ENCODE results near the gene STAP2.
"Not testable (repeated sequence)": the region's sequence is repeated elsewhere in the genome, so short reads cannot be mapped to it uniquely, and the experiment has no call there.

Gene STAP2

DNA sequence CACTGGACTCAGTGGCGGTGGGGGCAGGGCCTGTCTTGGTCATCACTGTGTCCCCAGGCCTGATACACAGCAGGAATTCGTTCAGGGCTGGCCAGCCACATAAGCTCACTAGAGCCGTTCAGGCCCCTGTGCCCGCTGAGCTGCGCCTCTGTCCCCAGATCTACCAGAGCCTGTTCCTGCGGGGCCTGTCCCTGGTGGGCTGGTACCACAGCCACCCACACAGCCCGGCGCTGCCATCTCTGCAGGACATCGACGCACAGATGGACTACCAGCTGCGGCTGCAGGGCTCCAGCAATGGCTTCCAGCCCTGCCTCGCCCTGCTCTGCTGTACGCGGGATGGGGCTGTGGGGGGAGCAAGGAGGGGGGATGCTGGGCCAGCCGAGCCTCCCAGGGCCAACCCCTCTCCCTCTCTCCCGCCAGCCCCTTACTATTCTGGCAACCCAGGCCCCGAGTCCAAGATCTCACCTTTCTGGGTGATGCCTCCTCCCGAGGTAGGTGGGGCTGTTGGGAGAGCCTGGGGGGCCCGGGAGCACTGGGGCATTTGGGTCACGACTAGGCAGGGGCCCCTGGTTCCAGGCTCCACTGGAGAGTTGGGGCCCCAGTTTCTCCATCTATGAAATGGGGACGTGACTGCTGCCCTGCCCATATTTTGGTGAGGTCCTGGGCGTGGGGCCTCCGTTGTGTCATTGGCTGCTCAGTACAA is 18.6 kb upstream of the STAP2 start:
- no peak for DNase-seq

DNA sequence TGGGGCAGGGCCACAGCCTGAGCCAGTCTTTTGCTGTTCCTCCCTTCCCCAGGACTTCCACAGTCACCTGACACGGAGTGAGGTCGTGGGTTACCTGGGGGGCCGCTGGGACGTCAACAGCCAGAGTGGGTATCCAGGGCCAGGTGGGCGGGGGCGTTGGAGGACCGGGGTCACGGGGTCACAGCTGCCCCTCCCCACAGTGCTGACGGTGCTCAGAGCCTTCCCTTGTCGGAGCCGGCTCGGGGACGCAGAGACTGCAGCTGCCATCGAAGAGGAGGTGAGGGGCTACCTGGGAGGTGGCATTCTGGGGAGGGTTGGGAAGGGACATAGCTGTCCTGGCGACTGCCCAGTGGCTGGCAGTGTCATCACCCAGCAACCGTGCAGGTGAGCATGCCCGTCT is 16.3 kb upstream of the STAP2 start:
- no peak for DNase-seq

DNA sequence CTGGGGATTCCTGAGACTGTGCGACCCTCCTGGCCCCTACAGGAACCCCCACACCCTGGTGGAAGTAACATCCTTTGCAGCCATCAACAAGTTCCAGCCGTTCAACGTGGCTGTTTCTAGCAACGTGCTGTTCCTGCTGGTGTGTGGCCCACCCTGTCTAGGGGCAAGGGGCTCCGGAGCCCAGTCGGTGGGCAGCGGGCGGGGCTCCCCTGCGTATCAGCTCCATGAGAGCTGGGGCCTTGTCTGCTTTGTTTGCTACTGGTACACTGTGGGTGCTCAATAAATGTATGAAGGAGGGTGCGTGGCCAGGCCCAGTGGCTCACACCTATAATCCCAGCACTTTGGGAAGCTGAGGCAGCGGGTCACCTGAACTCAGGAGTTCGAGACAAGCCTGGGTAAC is 15.7 kb upstream of the STAP2 start:
- no peak for DNase-seq

DNA sequence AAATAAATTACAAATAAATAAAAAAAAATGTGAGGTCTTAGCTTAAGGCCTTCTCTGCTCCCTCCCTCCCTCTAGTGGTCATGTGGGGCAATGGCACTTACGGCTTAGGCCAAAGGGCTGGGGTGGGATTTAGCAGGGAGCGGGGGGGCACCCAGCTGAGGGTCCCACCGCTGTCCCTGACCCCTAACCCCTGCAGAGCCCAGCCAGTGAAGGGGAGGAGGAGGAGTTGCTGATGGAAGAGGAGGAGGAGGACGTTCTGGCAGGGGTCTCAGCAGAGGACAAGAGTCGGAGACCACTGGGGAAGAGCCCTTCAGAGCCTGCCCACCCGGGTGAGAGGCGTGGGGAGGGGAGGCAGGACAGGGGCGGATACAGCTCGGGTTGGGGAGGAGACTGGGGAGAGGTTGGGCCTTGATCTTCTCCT is 14.1 kb upstream of the STAP2 start:
- DNase-seq, result peak; percentile 11

DNA sequence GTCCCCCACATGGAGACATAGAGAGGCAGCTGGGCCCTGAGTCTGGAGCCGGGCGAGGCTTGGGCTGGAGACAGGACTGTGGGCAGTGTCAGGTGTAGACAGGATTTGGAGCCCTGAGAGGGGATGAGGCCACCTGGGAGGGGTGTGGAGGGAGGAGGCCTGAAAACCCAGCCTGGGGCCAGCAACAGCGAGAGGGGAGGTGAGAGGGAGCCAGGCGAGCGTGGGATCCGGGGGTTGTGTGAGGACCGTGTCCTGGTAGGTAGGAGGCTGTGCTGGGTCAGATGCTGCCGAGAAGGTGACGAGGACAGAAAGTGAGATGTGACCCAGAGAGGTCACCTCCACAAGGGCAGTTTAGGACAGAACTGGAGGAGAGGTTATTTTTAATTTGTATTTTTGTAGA is 12.1 kb upstream of the STAP2 start:
- DNase-seq, result no peak

DNA sequence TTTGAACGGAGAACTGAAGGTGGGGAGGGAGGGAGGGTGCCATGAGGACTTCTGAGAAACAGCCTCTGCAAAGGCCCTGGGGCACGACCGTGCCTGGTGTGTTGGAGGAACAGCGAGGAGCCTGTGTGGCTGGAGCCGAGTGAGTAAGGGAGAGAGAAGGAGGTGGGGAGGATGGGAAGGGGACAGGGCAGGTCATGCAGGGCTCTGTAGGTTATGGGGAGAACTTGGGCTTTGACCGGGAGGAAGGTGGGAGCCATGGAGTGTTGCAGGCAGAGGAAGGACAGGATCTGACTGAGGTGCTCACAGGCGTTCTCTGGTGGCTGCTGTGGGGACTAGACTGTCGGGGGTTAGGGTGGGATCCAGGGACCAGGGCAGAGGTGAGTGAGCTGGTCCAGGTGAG is 11.5 kb upstream of the STAP2 start:
- DNase-seq, result no peak

DNA sequence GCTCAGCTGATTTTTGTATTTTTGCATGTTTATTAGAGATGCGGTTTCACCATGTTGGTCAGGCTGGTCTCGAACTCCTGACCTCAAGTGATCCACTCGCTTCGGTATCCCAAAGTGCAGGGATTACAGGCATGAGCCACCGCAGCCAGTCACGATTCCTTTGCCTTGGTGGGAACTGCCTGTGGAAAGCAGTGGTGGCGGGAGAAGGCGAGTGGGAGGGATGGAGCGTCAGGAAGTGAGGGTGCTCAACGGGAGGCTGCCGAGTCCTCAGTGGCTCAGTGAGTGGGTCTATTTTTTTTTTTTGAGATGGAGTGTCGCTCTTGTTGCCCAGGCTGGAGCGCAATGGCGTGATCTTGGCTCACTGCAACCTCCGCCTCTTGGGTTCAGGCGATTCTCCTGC is 10.6 kb upstream of the STAP2 start:
- not testable (repeated sequence) for DNase-seq

DNA sequence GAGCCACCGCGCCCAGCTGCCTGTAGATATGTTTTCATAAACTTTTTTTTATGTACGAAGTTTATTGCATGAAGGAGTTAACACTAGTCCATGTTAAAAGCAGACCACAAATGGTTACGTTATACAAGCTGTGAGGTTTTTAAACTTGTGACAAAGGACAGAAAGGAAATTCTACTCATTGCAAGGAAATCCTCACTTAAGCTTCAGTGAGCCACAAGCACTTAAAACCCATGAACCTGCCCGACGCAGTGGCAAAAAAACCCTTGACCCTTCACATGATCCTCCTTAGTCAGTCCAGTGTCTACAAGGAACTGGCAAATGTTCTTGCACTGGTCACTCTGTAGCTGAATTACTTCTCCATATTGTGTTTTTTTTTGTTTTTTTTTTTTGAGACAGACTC is 8.9 kb upstream of the STAP2 start:
- no peak for DNase-seq

DNA sequence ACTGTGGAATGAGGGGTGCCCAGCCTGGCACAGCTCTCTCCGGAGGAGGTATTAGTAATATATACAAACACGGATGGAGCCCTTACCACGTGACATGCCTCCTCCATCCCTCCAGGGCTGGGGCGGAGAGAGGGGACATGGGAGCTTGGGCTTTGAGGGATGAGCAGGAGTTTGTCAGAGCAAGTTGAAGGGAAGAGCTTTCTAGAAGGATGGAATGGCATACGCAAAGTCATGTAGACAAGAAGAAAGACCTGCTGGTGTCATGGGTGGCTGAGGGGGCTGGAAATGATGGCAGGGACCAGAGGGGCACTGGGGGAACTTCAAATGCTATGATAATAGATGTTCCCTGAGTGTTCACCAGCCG is 7.4 kb upstream of the STAP2 start:
- DNase-seq, result no peak

DNA sequence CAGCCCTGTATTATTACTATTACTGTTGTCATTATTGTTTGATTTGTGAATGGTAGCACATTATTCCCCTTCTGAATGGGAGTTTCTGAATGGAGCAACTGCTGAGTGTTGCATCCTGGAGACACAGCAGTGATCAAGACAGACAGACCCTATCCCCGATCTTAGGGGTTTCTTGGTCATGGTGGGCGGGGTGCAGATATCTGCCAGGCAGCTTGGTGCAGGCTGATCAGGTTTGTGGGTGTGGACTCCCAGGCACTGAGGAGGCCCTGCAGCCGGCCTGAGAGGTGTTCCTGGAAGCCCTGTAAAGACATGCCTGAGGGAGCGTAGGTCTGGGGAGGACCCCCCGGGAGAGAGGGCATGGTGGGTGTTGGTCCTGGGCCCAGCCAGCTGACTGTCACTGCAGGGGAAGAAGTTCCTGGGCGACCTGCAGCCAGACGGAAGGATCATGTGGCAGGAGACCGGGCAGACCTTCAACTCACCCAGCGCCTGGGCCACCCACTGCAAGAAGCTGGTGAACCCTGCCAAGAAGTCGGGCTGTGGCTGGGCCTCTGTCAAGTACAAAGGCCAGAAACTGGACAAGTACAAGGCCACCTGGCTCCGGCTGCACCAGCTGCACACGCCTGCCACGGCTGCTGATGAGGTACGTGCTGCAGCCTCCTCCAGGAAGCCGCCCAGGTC is 6.9 kb upstream of the STAP2 start:
- no peak for DNase-seq

DNA sequence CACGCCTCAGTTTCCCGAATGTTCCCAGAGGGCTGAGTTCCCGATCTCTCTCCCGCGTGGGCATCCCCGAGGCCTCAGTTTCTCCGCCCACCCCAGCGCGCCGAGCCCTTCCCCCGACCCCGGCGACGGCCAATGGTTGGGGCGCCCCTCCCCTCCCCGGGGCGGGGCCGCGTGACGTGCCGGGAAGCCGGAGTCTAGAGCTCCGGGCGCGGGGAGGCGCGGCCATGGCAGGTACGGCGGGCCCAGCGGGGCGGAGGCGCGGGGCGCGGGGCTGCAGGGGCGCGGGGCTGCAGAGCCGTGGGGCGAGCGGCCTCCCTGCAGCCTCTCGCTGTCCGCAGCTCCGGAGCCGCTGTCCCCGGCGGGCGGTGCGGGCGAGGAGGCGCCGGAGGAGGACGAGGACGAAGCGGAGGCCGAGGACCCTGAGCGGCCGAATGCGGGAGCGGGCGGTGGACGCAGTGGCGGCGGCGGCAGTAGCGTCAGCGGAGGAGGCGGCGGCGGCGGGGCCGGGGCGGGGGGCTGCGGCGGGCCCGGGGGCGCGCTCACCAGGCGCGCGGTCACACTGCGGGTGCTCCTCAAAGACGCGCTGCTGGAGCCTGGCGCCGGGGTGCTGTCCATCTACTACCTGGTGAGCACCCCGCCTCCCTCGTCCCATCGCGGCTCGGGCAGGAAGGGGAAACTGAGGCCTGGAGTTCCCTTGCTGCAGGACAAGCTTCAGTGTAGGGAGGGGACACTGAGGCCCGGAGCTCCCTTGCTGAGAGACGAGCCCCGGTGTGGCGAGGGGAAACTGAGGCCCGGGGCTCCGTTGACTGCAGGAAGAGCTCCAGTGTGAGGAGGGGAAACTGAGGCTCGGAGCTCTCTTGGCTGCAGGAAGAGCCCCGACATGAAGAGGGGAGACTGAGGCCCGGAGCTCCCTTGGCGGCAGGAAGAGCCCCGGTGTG is 5.0 kb upstream of the STAP2 start, which contains the start of gene MPND:
Gene MPND (plus strand): TSS at position 193 of the 938 bp plus-strand sequence. CDS start 32 bp downstream, at position 225.
- DNase-seq, result peak; percentile 53

DNA sequence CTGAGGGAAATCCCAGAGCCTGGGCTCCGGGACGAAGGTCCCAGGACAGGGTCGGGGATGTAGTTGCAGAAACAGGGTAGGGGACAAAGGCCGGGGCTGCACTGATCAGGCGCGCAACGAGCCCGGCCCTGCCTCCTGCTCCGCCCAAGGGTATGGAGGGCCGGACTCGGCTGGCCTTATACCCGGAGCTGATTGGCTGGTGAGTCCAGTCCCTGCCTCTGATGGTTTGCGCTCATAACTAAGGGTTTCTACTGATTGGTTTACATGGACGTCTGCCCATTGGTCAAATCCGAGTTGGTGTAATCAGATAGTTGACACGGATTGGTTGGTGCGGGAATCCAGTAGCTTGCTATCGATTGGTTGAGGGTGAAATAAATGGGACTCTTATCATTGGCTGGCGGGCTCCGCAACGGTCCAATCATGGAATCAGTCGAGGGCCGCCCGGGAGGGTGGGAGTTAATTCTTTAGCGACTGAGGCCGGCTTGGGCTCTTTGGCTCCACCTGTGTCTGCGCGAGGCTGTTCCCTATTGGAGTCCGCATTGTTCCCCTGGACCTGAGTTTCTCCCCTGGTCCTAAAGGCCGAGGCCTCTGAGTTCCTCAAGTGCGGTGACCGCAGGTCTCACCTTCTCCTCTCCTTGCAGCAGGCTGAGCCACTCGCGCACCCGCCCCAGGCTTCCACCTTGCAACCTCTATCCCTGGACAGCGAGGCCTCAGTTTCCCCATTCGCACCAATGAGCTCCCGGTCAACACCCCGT is 4.2 kb upstream of the STAP2 start:
- DNase-seq, result peak; percentile 96

DNA sequence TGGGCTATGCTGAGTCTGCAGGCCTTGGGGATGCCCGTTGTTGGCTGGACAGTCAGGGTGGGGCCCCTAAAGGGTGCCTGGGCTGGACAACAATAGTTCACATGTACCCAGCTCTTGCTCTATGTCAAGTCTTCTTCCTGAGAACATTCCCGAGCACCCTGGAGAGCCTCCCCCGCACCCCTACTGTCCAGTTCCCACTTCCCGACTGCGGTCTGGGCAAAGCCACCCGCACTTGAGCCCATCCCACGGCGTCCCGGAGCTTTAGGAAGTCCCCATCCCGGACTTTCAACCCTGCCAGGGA is 3.6 kb upstream of the STAP2 start:
- DNase-seq, result no peak

DNA sequence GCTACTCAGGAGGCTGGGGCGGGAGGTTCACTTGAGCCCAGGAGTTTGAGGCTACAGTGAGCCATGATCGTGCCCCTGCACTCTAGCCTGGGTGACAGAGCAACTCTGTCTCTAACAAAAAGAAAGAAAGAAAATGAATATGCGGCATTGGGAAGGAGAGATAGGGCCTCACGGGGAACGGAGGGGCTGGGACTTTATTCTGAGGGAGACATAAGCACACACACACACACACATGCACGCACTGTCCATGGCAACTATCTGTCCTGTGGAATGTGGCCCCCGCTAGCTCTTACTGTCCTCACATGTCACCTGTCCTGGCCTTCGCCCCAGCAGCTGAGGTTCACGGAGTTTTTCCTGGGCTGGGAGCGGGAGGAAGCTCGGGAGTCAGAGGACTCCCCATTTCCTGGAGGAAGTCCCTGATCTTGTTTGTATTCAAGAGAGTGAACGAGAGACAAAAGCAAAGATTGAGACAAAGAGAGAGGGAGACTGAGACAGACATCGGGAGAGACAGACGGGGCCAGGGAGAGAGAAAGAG is 654 bp downstream of the STAP2 start:
- no peak for DNase-seq

DNA sequence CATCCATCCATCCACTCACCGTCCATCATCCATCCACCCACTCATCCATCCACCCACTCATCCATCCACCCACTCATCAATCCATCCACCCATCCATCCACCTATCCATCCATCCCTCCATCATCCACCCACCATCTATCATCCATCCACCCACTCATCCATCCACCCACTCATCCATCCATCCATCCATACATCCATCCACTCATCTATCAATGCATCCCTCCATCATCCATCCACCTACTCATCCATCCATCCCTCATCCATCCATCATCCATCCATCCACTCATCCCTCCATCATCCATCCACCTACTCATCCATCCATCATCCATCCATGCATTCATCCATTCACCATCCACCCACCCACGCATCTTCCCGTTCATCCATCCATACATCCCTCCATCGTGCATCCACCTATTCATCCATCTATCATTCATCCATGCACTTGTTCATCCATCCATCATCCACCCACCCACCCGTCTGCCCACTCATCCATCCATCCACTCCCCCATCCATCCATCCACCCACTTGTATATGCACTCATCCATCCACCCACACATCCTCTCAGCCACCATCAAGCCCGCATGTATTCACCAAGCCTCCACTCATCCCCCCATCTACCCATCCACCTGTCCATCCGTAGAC is 3.6 kb downstream of the STAP2 start:
- DNase-seq, result no peak

DNA sequence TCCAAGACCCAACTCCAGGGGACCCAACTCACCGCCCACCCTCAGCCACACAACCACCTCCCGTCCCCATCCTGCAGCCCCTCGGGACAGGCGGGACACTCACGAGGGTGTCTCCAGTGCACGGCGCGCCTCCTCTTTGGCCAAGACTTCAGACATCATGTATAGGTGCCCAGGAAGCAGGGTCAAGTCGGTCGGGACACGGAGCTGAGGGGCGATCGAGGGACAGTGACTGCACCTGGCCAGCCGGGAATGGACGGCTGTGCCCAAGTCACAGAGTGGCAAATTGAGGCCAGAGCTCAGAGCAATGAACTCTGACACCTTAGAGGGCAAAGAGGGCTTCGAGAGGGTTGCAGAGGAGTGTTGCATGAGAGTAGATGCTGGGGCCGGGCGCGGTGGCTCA is 8.8 kb downstream of the STAP2 start:
- DNase-seq, result no peak

DNA sequence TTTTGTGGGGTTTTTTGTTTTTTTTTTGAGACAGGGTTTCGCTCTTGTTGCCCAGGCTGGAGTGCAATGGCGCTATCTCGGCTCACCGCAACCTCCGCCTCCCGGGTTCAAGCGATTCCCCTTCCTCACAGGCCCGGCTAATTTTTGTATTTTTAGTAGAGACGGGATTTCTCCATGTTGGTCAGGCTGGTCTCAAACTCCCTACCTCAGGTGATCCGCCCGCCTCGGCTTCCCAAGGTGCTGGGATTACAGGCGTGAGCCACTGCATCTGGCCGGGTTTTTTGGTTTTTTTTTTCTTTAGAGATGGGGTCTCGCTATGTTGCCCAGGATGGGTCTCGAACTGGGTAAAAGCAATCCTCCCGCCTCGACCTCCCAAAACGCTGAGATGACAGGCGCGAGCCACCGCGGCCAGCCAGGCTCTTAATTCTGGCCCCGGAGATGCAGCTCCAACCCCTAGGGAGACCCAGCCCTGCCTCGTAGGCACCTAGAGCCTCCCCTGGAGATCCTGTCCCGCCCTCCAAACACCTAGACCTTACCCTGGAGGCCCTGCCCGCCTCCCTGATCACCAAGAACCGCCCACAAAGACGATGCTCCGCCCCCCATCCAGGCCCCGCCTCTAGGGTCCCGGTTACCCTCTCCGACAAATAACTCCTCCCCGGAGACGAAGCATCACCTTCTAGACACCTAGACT is 9.5 kb downstream of the STAP2 start:
- not testable (repeated sequence) for DNase-seq

DNA sequence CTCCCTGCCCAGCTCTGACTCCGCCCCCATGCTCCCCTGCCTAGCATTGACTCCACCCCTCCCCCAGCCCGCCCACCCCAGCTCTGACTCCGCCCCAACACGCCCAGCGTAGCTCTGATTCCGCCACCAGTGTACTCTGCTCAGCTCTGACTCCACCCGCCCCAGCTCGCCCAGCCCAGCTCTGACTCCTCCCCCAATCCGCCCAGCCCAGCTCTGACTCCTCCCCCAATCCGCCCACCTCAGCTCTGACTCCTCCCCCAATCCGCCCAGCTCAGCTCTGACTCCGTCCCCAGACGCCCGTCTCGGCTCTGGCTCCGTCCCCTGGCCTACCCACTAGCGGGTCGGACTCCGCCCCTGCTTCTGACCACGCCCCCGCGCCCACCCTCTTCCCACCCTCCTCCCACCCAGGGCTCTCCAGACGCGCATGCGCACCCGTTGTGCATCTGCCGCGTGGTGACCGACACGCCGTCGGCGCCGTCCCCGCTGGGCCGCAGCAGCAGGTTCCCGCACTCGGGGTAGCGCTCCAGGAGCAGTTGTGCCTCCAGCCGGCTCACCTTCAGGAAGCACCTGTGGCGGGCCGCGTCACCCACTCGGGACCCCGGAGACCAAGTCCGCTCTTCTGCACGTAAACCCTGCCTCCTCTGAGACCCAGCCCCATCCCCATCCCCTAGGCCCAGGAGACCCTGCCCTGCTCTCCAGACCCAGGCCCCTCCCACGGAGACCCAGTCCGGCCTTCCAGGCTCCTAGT is 10.2 kb downstream of the STAP2 start:
- peak; percentile 99 for DNase-seq

DNA sequence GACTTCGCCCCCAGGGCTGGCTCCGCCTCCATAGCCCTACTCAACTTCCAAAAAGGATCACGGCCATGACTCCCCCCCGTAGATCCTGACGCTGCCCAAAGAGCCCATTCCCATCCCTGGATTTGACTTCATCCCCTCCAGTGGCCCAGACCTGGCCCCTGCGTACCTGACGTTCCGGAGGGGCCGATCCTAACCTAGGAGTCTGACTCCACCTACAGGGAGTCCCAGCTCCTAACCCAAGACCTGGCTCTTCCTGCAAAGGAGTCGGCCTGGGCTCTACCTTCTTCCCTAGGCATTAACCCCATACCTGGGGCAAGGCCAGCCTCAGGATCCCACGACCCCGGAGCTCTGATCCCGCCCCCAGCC is 10.8 kb downstream of the STAP2 start:
- DNase-seq, result no peak

DNA sequence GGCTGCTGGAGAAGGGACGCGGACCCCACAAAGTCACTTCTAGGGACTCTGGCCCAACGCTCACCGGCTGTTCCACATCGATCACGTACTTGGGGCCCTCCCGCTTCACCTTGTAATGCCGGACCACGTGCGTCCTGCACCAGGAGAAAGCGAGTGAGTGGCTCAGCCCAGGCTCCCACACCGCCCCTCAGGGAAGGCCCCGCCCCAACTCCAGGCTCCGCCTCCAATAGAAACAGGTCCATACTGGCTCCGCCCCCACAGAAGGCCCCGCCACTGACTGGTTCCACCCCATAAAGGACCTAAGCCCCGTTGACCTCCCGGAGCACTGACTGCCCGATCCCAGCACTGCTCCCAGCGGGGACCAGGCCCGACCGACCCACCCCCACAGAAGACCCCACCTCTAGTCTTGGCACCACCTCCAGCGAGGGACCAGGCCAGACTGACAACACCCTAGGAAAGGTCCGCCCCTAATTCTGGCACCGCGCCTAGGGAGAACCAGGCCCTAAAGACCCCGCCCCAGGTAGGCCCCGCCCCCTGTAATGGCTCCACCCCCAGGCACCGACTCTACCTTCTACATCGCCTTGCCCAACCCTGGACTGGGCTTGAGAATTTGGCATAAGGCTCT is 11.3 kb downstream of the STAP2 start:
- DNase-seq, result peak; percentile 54
